HG02870 (cell line): Measurements from ENCODE around the gene CSF3R.
"Not testable (repeated sequence)": the region's sequence is repeated elsewhere in the genome, so short reads cannot be mapped to it uniquely, and the experiment has no call there.

Experiments
- ATAC-seq: cut with Tn5 transposase; IDR thresholded peaks from one replicate; pipeline ENCODE4 v1.9.1; 2021; ENCODE audit warnings: mild to moderate bottlenecking, moderate library complexity; ENCODE audit not compliant: unreplicated experiment

The CSF3R gene

GRCh38 chr1:36513676-36514473, 31.2 kb upstream of the CSF3R start:
- no peak for ATAC-seq

DNA sequence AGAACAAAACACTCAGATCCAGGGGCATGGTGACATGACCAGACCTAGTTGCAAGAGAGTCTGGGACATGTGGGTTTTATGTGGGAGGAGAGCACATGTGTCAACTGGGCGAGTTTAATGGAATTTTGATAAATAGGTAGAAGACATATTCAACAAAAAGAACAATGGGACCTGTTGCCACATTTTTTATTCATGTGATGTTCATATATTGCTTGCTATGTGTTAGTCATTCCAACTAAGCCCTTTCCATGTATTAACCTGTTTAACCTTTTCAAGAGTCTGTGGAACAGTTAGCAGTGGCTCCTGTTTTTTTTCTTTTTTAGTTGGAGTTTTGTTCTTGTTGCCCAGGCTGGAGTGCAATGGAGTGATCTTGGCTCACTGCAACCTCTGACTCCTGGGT, 30.1 kb upstream of the CSF3R start:
- no peak for ATAC-seq

DNA sequence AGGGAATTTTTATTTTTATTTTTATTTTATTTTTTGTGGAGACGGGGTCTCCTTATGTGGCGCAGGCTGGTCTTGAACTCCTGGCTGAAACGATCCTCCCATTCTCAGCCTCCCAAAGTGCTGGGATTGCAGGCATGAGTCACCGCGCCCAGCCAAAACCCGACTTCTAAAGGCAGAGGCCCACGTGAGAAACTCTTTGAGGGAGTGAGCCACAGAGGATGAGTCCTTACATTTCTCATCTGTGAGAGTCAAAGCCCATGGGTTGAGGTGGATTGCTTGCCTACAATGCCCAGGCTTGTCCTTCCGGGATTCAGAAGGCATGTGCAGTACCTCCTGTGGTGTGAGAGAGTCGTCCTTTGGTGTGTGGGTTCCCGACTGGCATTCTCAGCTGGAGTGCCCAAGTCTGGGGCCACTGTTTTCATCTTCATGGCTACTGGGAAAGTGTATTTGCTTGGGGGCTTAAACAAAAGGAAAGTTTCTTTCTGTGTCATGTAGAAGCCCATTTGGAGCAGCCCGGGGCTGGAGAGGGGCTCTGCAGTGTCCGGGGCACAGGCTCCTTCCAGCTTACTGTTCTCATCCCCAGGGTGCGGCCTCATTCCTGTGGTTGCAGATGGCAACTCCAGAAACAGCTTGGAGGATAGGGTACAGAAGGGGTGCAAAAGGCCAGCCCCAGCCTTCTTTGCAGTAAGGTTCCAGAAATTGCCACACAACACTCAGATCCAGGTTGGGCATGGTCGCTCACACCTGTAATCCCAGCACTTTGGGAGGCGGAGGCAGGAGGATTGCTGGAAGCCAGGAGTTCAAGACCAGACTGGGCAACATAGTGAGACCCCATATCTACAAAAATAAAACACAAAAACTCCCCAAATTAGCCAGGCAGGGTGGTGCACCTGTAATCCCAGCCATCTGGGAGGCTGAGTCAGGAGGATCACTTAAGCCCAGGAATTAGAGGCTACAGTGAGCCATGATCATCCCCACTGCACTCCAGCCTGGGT, 29.4 kb upstream of the CSF3R start:
- ATAC-seq = no peak

GRCh38 chr1:36511220-36511619, 28.5 kb upstream of the CSF3R start:
- ATAC-seq = not testable (repeated sequence)

DNA sequence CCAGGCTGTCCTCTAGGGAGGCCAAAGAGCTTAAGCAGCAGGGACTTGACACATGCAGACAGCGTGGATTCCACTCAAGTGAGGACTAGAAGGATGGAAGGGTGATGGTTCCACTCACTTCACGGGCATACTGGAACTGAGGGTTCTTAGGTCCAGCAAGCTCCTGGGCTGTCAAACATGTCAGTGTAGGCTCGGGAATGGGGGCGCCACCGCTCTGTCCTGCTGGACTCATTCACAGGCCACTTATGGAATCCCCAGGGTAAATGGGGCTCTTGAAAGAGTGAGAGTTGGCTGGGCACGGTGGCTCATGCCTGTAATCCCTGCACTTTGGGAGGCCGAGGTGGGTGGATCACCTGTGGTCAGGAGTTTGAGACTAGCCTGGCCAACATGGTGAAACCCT, 27.7 kb upstream of the CSF3R start:
- ATAC-seq = no peak

GRCh38 chr1:36508257-36508656, 25.5 kb upstream of the CSF3R start:
- no peak for ATAC-seq

DNA sequence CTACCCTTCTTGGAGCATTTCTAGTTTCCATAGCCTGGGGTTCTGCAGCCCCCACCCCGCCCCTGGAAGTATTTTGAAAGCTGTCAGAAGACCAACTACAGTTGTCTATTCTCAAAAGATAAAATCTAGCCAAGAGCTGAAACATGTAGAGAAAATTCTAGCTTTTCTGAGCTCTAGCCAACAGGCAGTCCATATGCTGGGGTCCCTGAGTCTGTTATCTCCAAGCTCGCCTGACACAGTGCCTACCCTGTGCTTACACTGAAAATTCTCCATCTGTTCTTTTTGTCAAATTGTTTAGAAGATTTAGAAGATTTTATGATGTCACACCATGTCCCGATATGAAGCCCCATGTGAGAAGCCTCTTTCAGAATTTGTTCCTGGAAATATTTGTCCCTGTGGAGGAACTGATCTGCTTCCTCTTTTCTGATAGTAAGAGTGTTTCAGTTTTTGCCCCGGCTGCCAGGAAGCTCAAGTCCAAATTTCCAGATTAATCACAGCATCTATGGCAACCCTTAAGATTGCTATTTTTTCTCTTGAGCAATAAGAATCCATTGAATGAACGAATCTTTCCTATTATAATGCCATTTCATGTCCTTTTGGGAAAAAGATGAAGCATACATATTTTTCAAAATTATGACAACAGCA, 23.7 kb upstream of the CSF3R start:
- no peak for ATAC-seq

DNA sequence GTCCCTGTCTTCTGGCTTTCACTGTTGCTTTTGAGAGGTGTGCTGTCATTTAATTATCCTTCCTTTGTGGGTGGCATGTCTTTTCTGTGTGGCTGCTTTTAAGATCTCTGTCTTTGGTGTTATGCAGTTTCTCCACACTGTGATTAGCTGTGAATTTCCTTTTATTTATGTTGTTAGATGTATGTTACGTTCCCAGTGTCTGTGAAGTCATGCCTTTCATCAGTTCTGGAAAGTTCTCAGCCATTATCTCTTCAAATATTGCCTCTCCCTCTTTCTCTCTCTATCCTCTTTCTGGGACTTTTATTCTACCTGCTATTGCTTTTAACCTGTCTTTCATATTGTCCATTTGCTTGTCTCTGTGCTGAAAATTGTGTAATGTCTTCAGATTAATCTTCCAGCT, 21.0 kb upstream of the CSF3R start:
- no peak for ATAC-seq

DNA sequence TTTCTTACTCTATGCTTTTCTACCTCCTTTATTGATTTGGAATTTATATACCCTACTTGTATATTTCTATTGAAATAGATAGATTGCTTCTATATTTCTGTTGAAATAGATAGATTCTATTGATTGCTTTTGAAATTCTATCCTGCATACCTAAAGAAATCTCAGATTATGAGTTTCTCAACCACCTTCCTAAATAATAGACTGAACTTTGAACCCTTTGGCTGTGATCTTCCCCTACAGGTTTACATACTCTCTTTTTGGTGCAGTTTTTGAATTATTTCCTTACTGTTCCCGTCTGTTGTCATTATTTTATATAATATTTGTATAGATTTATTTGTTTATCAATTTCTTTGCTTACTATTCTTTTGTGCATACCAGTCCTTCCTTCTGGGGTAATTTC, 20.4 kb upstream of the CSF3R start:
- ATAC-seq = no peak

DNA sequence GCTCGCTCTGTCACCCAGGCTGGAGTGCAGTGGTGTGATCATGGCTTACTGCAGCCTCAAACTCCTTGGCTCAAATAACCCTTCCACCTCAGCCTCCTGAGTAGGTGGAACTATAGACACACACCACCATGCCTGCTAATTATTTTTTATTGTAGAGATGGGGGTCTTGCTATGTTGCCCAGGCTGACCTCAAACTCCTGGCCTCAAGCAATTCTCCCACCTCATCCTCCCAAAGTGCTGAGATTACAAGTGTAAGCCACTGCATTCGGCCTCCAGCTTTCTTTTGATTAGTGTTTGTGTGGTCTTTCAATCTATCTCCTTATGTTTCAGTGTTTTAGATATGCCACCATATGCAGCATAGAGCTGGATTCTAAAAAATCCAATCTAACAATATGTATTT, 19.9 kb upstream of the CSF3R start:
- no peak for ATAC-seq

DNA sequence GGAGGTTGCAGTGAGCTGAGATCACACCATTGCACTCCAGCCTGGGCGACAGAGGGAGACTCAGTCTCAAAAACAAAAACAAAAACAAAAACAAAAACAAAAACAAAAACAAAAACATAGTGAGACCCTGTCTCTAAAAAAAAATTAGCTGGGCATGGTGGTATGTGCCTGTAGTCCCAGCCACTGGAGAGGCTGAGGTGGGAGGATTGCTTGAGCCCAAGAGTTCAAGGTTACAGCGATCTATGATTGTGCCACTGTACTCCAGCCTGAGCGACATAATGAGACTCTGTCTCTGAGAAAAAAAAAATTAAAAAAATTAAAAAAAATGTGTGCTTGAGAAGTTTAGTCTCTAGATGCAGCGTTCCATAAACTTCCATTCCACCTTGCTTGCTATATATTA, 19.2 kb upstream of the CSF3R start:
- ATAC-seq = not testable (repeated sequence)

DNA sequence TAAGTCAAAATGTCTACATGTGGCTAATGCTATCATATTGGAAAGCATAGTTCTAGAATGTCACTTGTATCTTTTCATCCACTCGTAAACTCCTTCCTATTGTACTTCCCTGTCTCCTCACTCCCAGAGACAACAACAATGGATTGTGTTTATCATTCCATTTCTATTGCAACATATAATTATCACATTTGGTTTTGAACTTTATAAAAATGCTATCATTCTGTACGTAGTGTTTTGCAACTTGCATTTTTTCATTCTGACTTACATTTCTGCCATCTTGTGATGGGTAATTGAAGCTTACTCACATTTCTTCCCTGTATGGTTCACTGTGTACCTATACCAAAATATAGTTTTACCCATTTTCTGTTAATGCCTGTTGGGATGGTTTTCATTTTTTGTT, 14.5 kb upstream of the CSF3R start:
- no peak for ATAC-seq

- ATAC-seq = no peak
These were observed 12.3 kb upstream of the CSF3R start for GRCh38 chr1:36494971-36495370.

GRCh38 chr1:36493524-36493923, 10.8 kb upstream of the CSF3R start:
- no peak for ATAC-seq

DNA sequence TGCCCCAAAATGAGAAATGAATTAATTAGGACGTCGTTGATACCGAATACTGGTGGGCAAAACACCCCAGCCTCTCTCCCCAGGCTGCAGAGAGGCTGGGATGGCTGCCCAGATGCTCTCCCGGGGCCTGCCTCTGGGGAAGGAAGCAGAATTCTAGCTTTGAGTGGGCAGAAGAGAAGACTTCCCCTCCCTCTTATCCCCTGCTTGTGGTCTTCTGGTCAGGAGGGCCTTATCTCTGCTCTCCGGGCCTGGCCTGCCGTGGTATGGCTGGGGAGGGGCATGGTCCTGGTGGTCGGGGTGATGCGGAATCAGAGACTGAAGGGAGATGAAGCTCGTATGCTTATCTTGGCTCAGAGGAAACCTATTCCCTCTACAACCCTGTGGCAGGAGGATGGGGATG, 9.8 kb upstream of the CSF3R start:
- ATAC-seq = no peak

GRCh38 chr1:36489258-36490051, 6.7 kb upstream of the CSF3R start:
- ATAC-seq = not testable (repeated sequence)

- no peak for ATAC-seq
These were observed 5.2 kb upstream of the CSF3R start for GRCh38 chr1:36487906-36488305.

DNA sequence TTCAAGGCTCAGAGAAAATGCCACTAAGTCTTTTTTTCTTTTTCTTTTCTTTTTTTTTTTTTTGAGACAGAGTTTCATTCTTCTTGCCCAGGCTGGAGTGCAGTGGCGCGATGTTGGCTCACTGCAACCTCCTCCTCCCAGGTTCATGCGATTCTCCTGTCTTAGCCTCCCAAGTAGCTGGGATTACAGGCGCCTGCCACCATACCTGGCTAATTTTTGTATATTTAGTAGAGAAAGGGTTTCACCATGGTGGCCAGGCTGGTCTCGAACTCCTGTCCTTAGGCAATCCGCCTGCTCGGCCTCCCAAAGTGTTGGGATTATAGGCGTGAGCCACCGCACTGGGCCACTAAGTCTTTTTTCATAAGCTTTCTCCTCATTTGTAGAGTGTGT, 4.6 kb upstream of the CSF3R start:
- ATAC-seq = not testable (repeated sequence)

DNA sequence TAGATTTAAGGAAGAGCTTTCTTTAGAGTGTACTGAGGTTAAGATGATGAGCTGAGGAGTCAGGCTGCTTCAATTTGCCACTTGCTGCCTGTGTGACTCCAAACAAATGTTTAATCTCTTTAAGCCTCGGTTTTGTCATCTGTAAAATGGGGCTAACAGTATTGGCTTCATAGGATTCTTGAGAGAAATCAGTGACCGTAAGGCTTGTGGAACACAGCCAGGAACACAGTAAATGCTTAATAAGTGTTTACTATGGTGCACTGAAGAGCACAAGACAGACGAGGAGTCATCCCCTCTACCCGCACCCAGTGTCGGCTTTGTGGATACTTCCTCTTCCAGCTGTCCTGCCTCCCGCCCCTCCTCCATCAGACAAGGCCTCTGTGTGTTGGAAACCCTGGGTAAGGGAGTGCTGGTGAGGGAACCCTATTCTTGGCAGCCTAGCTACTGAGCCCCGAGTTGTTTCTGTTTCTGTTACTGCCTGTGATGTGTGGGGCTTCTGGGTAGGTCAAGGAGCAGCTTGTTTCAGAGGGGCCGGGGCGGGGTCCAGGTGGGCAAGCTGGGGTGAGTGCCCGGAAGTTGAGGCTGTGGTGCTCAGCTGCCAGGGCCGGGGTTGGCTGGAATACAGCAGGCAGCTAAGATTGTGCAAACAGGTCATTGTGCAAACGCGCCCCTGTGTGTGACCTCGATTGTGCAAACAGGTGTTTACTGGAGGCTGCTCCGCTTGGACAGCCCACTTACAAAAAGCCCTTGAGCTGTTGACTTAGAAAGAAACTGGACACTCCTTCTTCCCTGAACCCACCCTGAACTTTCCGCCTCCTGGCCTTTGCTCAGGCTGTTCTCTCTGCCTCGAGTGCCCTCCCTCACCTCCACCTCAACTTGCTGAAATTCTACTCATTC, 4.0 kb upstream of the CSF3R start:
- no peak for ATAC-seq

DNA sequence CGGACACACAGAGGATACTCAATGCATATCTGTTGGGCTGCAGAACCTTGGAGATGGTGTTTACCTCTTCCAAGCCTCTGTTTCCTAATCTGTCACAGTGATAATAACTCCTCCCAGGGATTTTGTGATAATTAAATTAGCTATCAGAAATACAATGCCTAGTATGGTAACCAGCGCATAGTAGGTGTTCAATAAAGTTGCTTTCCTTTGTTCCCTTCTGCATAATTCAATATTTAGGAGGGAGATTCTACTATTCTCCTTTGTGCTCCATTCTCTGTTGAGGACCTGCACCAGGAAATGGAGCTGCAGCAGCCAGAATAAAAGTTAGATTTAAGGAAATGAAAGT, 3.4 kb upstream of the CSF3R start:
- no peak for ATAC-seq
